SK-N-MC (cell line): Measurements from ENCODE around the gene LOXL1.

Experiments
- DNase-seq: peaks from one replicate; pipeline ENCODE4 v3.0.0-alpha.2; 2011; ENCODE audit warnings: low read depth, low spot score
- H3K27ac ChIP-seq: fragments of 200-600 bp; sonication (generic); 2 replicates; pipeline ENCODE4 v1.5.1; 2016; ENCODE audit warnings: mixed run types
- H3K36me3 ChIP-seq: fragments of 200-600 bp; sonication (generic); 2 replicates; pipeline ENCODE4 v1.6.1; 2017; ENCODE audit warnings: antibody characterized with exemption, low read length, mixed read lengths; ENCODE audit not compliant: insufficient read depth
- H3K4me3 ChIP-seq: fragments of 200-600 bp; sonication (generic); 2 replicates; pipeline ENCODE4 v1.5.1; 2016
- H3K9ac ChIP-seq: fragments of 200-600 bp; sonication (generic); 2 replicates; pipeline ENCODE4 v1.8.0; 2017; ENCODE audit warnings: mixed run types, mixed read lengths; ENCODE audit not compliant: insufficient read length
- H3K9me3 ChIP-seq: fragments of 200-600 bp; sonication (generic); 2 replicates; pipeline ENCODE4 v1.6.1; 2017; ENCODE audit warnings: low read depth, mild to moderate bottlenecking, antibody characterized with exemption, low read length, moderate library complexity, mixed read lengths
- EZH2 ChIP-seq: fragments of 200-600 bp; sonication (generic); IDR thresholded peaks from one replicate; pipeline ENCODE4 v1.6.1; 2017; ENCODE audit warnings: antibody characterized with exemption
- FOXP2 ChIP-seq: optimal IDR thresholded peaks from 2 replicates; pipeline ENCODE3; 2011; ENCODE audit warnings: mild to moderate bottlenecking, moderate library complexity; ENCODE audit not compliant: insufficient read depth; ENCODE audit errors: extremely low read length, control extremely low read depth
- POLR2AphosphoS5 ChIP-seq: IDR thresholded peaks from 2 replicates; pipeline ENCODE4 v1.6.1; 2012; ENCODE audit warnings: mild to moderate bottlenecking, low read depth, low read length, borderline replicate concordance

The LOXL1 gene

DNA sequence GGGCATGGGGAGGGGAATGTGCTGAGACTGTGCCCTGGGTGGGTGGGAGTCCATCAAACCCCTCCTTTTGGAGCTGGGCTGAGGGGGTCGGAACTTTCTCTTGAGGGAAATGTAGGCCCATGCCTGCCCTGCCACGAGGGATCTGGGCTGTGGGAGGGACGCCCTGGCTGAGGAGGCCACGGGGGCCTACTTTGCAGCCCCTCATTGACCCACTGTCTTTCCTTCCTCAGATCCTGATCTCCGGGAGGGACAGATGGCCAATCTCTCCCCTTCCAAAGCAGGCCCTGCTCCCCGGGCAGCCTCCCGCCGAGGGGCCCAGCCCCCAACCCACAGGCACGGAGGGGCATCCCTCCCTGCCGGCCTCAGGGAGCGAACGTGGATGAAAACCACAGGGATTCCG, 25.3 kb downstream of the LOXL1 start:
- Histone ChIP-seq H3K9ac (peak overlapping the region; percentile 67), H3K27ac (peak overlapping the region; percentile 90), H3K9me3 (no peaks in the 10 kb centered on the region), H3K4me3 (peak overlapping the region; percentile 45), H3K36me3 (no peaks in the 10 kb centered on the region)
- DNase-seq = no peak
- TF ChIP-seq EZH2 (no peak), FOXP2 (no peak), POLR2AphosphoS5 (no peak)

DNA sequence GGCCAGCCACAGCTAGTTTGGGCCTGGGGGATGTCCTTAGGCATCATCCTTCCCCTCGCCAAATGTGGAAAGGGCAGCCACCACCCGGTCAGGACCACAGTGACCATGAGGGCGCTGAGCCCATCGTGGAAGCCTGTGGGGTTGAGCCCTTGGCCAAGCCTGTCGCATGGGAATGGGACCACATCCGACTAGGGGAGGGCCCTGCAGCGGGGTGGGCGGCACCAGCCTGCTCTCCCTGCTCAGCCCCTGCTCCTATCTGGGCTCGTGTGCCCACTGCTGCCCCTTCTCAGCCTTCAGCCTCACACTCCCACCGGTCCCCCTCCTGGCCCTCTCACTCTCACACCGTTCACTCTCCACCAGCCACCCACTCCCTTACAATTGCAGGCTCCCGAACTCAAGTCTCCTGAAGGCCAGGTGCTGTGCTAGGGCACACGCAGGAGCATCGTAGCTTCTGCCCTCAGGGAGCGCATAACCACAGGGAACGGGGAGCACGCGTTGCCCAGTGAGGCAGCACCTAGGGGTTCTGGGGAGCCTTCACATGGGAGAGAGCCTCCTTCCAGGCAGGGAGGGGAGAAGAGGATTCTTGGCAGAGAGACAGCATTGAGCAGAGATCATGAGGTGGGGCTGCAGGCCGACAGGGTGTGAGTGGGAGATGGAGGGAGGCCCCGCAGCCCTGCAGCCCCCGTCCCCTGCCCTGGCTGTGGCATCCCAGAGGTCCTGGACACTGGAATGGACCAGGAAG, 26.1 kb downstream of the LOXL1 start:
- no peak overlapping the region; the same call in 1 of the 2 replicates for H3K4me3 ChIP-seq
- no peak for TF ChIP-seq EZH2
- TF ChIP-seq POLR2AphosphoS5 = no peak
- no peak for TF ChIP-seq FOXP2
- no peaks in the 10 kb centered on the region for H3K36me3 ChIP-seq
- H3K27ac ChIP-seq = peak overlapping the region; percentile 90
- DNase-seq = no peak
- H3K9me3 ChIP-seq = no peaks in the 10 kb centered on the region
- H3K9ac ChIP-seq = peak overlapping the region; percentile 67

DNA sequence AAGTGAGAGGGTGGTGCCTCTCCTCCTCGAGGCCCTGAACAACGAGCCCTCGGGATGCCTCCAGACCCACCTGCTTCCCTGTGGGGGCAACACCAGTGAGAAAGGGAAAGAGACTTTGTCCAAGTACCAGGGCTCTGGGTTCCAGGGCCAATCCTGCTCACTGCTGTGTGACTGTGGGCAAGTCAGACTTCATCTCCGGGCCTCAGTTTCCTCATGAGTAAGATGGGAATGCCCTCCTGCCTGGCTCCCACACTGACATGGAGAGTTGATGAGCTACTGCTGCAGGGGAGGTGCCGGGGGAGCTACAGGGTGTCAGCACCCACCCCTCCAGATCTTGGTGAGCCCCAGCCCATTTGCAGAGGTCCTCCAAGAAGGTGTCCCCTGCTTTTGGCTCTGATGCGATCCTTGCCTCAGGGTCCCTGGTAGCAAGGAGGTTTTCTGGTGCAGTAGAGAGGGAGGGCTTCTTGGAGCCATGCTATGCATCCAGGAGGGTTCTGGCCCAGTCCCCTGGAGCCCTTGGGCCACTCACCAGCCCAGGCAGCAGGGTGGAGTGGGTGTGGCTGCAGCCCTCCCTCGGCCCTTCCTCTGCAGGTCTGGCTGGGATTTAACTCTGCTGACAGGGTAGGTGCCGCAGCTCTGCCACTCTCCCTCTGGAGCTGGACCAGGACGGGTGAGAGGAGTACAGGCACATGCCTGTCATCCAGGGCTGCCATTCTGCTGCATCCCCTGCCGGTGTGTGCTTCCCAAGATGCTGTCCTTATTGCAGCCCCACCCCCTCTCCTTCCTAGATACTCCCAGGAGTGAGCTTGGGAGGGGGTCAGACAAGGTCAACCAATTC, 26.9 kb downstream of the LOXL1 start:
- Histone ChIP-seq H3K4me3 (no peak overlapping the region), H3K9me3 (no peaks in the 10 kb centered on the region), H3K27ac (no peak overlapping the region), H3K9ac (no peak overlapping the region), H3K36me3 (no peaks in the 10 kb centered on the region)
- DNase-seq = no peak
- TF ChIP-seq FOXP2 (no peak), EZH2 (no peak), POLR2AphosphoS5 (no peak)

DNA sequence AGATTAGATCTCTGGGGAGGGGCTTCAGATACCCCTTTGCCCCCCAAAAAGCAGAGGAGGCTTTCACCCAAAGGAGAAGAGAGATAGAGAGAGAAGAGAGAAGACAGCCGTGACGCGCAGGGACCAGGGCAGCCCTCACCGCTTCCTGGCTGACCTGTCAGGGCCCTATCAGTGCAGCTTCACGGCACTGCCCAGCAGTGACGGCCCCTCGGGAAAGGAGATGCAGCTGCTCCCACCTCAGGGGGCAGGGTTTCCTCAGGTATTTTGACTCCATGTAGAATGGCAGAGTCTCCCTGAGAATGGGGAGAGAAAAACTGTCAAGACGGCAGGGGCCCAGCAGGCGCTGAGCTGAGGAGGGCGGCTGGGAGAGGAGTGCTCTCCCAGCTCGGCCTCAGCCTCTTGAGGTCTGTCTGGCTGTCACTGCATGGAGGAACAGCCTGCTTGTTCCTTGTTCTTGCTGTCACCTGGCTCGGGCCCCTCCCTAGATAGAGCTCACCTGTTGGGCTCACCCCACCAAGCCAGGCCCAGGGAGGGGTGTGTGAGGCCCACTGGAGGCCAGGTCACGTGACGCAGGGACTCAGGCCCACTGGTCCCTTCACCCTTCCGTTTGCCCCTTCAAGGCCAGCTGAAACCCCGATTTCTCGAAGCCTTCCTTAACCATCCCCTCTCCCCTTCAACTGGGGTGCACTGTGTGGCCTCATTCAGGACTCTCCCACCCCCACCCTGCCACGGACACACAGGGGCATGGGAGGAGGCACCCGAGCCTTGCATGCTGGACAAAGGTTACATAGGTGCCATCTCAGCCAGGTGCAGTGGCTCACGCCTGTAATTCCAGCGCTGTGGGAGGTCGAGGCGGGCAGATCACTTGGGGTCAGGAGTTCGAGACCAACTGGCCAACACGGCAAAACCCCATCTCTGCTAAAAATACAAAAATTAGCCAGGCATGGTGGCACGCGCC, 28.2 kb downstream of the LOXL1 start:
- DNase-seq = no peak

GRCh38 chr15:73955326-73955725, 29.1 kb downstream of the LOXL1 start:
- no peak for TF ChIP-seq FOXP2
- TF ChIP-seq POLR2AphosphoS5 = no peak
- no peak for TF ChIP-seq EZH2
- no peak for DNase-seq
- Histone ChIP-seq H3K9me3 (no peaks in the 10 kb centered on the region), H3K27ac (no peak overlapping the region), H3K9ac (no peak overlapping the region), H3K4me3 (no peak overlapping the region), H3K36me3 (no peaks in the 10 kb centered on the region)

More for the DNA sequence above, 28.2 kb downstream of the LOXL1 start:
- H3K9ac ChIP-seq = no peak overlapping the region
- no peak for TF ChIP-seq FOXP2
- TF ChIP-seq POLR2AphosphoS5 = no peak
- no peak for TF ChIP-seq EZH2
- H3K27ac ChIP-seq = no peak overlapping the region
- no peak overlapping the region for H3K4me3 ChIP-seq
- H3K9me3 ChIP-seq = no peaks in the 10 kb centered on the region
- H3K36me3 ChIP-seq = no peaks in the 10 kb centered on the region

DNA sequence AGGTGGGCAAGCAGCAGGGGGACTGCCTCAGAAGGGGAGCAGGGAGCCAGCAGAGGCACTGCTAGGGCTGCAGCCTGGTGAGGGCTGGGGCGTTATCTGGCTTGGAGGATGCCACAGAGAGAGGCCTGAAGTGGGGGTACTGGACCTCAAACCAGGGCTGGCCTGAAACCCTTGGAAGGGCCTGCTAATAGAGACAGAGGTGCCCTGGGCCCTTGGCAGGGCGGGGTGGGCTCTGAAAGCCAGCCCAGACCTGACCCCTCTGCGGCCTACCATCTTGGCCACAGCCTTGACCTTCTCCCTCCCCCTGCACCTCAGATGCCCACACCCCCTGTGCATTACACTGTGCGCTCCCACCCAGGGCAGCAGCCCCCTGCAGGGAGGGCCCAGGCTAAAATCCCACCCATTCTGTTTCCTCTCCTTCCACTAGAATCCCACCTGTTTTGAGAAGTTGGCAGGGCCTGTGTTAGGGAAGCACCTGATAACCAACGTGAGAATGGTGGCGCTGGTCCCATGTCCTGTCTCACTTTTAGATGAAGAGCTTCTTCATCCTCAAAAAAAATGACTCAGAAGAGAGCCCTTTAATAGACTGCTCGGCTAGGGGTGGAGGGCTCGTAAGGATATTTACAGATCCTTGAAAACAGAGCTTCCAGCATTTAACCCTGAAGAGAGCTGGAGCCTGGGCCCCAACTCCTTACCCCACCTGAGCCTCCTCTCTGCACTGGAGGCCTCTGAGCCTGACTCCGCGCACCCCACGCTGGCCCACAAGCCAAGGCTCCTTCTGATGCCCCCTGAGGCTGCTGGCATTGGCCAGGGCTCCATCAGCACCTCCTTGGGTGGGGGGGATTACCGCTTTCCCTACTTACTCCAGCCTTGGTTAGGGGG, 29.8 kb downstream of the LOXL1 start:
- Histone ChIP-seq H3K27ac (no peak overlapping the region), H3K4me3 (no peak overlapping the region)

DNA sequence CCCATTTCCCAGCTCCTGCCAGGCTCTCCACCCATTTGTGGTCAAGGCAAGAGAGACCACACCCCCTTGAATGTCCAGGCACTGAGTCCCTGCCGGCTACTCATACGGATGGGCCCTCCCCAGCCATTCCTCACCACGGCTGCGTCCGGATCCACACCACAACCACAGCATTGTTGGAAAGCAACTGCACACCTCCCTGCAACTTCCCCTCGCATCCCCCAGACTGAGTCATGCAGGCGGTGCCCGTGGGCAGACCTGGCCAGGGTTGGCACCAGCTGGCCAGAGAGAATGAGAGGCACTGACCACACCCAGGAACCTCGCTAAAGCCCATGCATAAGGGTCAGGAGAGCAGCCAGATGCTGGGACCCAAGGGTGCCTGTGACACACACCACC, 30.5 kb downstream of the LOXL1 start:
- no peak overlapping the region for H3K9ac ChIP-seq
- no peak for DNase-seq
- no peaks in the 10 kb centered on the region for H3K36me3 ChIP-seq
- no peaks in the 10 kb centered on the region for H3K9me3 ChIP-seq
- no peak overlapping the region for H3K4me3 ChIP-seq
- TF ChIP-seq POLR2AphosphoS5 = no peak
- H3K27ac ChIP-seq = no peak overlapping the region

More for the DNA sequence above, 29.8 kb downstream of the LOXL1 start:
- DNase-seq = no peak
- H3K9me3 ChIP-seq = no peaks in the 10 kb centered on the region
- no peaks in the 10 kb centered on the region for H3K36me3 ChIP-seq
- H3K9ac ChIP-seq = no peak overlapping the region
- TF ChIP-seq POLR2AphosphoS5 (no peak), FOXP2 (no peak)
